Heart left ventricle (tissue), 13 donors: ENCODE measurements around the gene PSMD9.

Experiments used
- POLR2A ChIP-seq, 2 donors: fragments of 450-650 bp; IDR thresholded peaks; one replicate each; pipeline ENCODE4 v1.6.1; 2017; ENCODE audit warnings: antibody characterized with exemption in 2 of 2, mild to moderate bottlenecking in 2 of 2, moderate library complexity in 2 of 2
- TF ChIP-seq, protein P1 (sequence below), 12 donors: fragments of 200-600 bp; sonication (generic) in 4 of 12; IDR thresholded peaks; one replicate each; pipeline versions ENCODE4 v1.5.0 to v1.8.0; 2018 to 2022; ENCODE audit warnings: antibody characterized with exemption in 12 of 12, mild to moderate bottlenecking in 5 of 12
- donor health status: ischemic (EF 13 %, LVEDD 7.1; RV severe dilation, severe dysfunction).
- donor health status: DM: no; HTN: yes; CAD: no.
- donor health status: DM: no; HTN: no; CAD: no.
- donor health status: ischemic (EF 25% LVEDD 6.9; RV normal size, moderate dysfunction).
- donor health status: ischemic (EF 25% LVEDD 5.7; RV mildly dilated, moderate dysfunction).
- donor health status: ischemic (EF 35%, LVEDD 5.7; RV mildly dilated, moderate dysfunction).
- donor health status: nonischemic (EF 11% LVEDD 7.7; RV severe dilation, severe dysfunction).
- donor health status: DM: yes; HTN: yes; CAD: no.
- donor health status: PGD.
- donor health status: ischemic (EF 29% LVEDD 5.4; RV normal size, mild dysfunction).
- donor health status: nonischemic (EF 23%, LVEDD 6.1; RV moderate dilation, normal function).

DNA sequence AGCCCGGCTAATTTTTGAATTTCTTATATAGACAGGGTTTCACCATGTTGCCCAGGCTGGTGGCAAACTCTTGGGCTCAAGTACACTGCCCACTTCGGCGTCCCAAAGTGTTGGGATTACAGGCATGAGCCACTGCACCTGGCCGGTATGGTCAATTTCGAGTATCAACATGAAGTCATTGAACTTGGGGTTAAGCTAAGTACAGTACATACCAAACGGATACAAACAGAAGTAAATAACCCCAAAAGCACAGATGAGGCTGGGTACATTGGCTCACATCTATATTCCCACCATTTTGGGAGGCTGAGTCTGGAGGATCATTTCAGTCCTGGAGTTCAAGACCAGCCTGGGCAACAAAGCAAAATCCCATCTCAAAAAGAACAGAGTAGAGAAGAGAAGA, 13.0 kb upstream of the PSMD9 start:
- TF ChIP-seq, protein P1, sequence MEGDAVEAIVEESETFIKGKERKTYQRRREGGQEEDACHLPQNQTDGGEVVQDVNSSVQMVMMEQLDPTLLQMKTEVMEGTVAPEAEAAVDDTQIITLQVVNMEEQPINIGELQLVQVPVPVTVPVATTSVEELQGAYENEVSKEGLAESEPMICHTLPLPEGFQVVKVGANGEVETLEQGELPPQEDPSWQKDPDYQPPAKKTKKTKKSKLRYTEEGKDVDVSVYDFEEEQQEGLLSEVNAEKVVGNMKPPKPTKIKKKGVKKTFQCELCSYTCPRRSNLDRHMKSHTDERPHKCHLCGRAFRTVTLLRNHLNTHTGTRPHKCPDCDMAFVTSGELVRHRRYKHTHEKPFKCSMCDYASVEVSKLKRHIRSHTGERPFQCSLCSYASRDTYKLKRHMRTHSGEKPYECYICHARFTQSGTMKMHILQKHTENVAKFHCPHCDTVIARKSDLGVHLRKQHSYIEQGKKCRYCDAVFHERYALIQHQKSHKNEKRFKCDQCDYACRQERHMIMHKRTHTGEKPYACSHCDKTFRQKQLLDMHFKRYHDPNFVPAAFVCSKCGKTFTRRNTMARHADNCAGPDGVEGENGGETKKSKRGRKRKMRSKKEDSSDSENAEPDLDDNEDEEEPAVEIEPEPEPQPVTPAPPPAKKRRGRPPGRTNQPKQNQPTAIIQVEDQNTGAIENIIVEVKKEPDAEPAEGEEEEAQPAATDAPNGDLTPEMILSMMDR (IDR thresholded peaks at IDR 0.05), result no peak
- TF ChIP-seq POLR2A (IDR thresholded peaks at IDR 0.05), result no peak
